ENCODE data around the gene SLC4A3.
"Not testable (repeated sequence)": the region's sequence is repeated elsewhere in the genome, so short reads cannot be mapped to it uniquely, and the experiment has no call there.

The SLC4A3 gene

GRCh38 chr2:219644801-219645480, 17.5 kb downstream of the SLC4A3 start:
- Histone ChIP-seq H3K4me3 (ENCODE audit: low read depth in 1 of 2, low read length in 1 of 2) (no peak overlapping the region), H3K27me3 (peaks cover 36% of the 10 kb centered on the region), H3K36me3 (no peaks in the 10 kb centered on the region), H3K9me3 (no peaks in the 10 kb centered on the region), H3K4me1 (ENCODE audit: control insufficient read depth in 1 of 2, insufficient read depth in 1 of 2, low read depth in 1 of 2, low read length in 1 of 2) (peaks cover 0 to 8% of the 10 kb centered on the region in 2 experiments), H3K27ac (no peak overlapping the region)
- no peak for TF ChIP-seq CTCF (IDR thresholded peaks at IDR 0.05)

- Histone ChIP-seq H3K4me1 (ENCODE audit: control insufficient read depth in 1 of 2, insufficient read depth in 1 of 2, low read depth in 1 of 2, low read length in 1 of 2) (peaks cover 0 to 8% of the 10 kb centered on the region in 2 experiments), H3K27ac (no peak overlapping the region), H3K27me3 (peaks cover 46% of the 10 kb centered on the region), H3K9me3 (no peaks in the 10 kb centered on the region), H3K4me3 (ENCODE audit: low read depth in 1 of 2, low read length in 1 of 2) (no peak overlapping the region), H3K36me3 (no peaks in the 10 kb centered on the region)
- no peak for TF ChIP-seq CTCF (IDR thresholded peaks at IDR 0.05)
Observed at GRCh38 chr2:219645631-219646527, 18.4 kb downstream of the SLC4A3 start.

GRCh38 chr2:219648176-219648575, 20.7 kb downstream of the SLC4A3 start:
- H3K4me1 ChIP-seq (ENCODE audit: control insufficient read depth in 1 of 2, insufficient read depth in 1 of 2, low read depth in 1 of 2, low read length in 1 of 2) = peaks cover 0 to 1% of the 10 kb centered on the region in 2 experiments
- peaks cover 54% of the 10 kb centered on the region for H3K27me3 ChIP-seq
- no peak for TF ChIP-seq CTCF (IDR thresholded peaks at IDR 0.05)
- H3K9me3 ChIP-seq = no peaks in the 10 kb centered on the region
- H3K27ac ChIP-seq = no peak overlapping the region
- no peak overlapping the region for H3K4me3 ChIP-seq (ENCODE audit: low read depth in 1 of 2, low read length in 1 of 2)
- H3K36me3 ChIP-seq = no peaks in the 10 kb centered on the region

- no peaks in the 10 kb centered on the region for H3K4me1 ChIP-seq (ENCODE audit: control insufficient read depth in 1 of 2, insufficient read depth in 1 of 2, low read depth in 1 of 2, low read length in 1 of 2)
- H3K4me3 ChIP-seq (ENCODE audit: low read depth in 1 of 2, low read length in 1 of 2) = no peak overlapping the region
- no peaks in the 10 kb centered on the region for H3K36me3 ChIP-seq
- no peak overlapping the region for H3K27ac ChIP-seq
- H3K9me3 ChIP-seq = no peaks in the 10 kb centered on the region
- no peak for TF ChIP-seq CTCF (IDR thresholded peaks at IDR 0.05)
- H3K27me3 ChIP-seq = peaks cover 62% of the 10 kb centered on the region
Observed at GRCh38 chr2:219648963-219649362, 21.5 kb downstream of the SLC4A3 start.

- no peaks in the 10 kb centered on the region for H3K9me3 ChIP-seq
- no peaks in the 10 kb centered on the region for H3K4me1 ChIP-seq (ENCODE audit: control insufficient read depth in 1 of 2, insufficient read depth in 1 of 2, low read depth in 1 of 2, low read length in 1 of 2)
- no peak overlapping the region for H3K27ac ChIP-seq
- H3K4me3 ChIP-seq (ENCODE audit: low read depth in 1 of 2, low read length in 1 of 2) = no peak overlapping the region
- H3K27me3 ChIP-seq = peaks cover 78% of the 10 kb centered on the region
- no peaks in the 10 kb centered on the region for H3K36me3 ChIP-seq
- no peak for TF ChIP-seq CTCF (IDR thresholded peaks at IDR 0.05)
Observed at GRCh38 chr2:219650426-219651248, 23.2 kb downstream of the SLC4A3 start.

GRCh38 chr2:219651656-219652055, 24.2 kb downstream of the SLC4A3 start:
- H3K4me3 ChIP-seq (ENCODE audit: low read depth in 1 of 2, low read length in 1 of 2); H3K4me1 ChIP-seq (ENCODE audit: control insufficient read depth in 1 of 2, insufficient read depth in 1 of 2, low read depth in 1 of 2, low read length in 1 of 2); H3K9me3 ChIP-seq; H3K36me3 ChIP-seq; H3K27ac ChIP-seq: not testable (repeated sequence)
- H3K27me3 ChIP-seq = peaks cover 80% of the 10 kb centered on the region

All from neutrophil (primary cell).